ENCODE data around the gene FAM120B.

The FAM120B gene

GRCh38 chr6:170296423-170296745 is 10.2 kb upstream of the FAM120B start:
- no peak for DNase-seq (ENCODE audit: extremely low spot score)
- POLR2A ChIA-PET: no interaction called here
- CTCF ChIA-PET: interaction anchor here (1.0 to 2.1 kb wide), 2 partner anchors 8 to 464 kb away, joined by 4 to 9 read pairs; no protein-coding TSS in a partner anchor

DNA sequence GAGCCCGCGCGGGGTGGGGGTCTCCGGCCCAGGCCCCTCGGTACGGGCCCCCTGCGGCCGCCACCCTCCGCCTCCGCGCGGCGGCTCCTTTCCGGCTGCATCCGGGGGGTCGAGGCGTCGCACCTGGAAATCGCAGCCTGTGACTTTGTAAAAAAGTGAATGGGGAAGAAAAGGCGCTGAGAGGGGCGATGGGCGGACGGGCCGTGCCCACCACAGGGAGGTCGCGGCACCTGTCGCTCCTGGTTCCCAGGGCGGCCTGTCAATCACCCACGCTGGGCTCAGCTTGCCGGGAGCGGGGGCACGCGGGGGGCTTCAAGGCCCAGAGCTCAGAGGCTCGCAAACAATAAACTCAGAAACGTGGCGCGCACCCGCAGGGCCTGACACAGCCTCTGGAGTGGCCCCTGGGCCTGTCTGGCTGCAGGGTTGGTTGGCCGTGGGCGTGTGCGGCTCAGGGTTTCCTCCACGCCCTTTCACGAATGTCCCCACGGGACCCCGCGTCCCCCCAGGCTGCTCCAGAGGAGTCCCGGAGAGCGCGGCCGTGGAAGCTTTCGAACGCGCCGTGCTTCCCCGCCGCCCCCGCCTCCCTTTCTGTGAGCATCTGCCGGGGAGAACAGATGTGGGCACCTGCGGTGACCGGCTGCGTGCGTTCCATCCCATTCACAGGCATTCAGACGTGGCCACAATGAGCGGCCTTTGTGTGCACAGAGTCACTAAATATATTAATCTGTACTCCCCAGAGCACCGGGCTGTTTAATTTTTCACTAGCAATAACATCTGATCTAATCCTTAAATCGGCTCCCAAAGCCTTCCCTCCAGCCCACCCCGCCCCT is 9.6 kb upstream of the FAM120B start:
- POLR2A ChIA-PET: no interaction called here
- TF ChIP-seq, protein P1, sequence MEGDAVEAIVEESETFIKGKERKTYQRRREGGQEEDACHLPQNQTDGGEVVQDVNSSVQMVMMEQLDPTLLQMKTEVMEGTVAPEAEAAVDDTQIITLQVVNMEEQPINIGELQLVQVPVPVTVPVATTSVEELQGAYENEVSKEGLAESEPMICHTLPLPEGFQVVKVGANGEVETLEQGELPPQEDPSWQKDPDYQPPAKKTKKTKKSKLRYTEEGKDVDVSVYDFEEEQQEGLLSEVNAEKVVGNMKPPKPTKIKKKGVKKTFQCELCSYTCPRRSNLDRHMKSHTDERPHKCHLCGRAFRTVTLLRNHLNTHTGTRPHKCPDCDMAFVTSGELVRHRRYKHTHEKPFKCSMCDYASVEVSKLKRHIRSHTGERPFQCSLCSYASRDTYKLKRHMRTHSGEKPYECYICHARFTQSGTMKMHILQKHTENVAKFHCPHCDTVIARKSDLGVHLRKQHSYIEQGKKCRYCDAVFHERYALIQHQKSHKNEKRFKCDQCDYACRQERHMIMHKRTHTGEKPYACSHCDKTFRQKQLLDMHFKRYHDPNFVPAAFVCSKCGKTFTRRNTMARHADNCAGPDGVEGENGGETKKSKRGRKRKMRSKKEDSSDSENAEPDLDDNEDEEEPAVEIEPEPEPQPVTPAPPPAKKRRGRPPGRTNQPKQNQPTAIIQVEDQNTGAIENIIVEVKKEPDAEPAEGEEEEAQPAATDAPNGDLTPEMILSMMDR (IDR thresholded peaks at IDR 0.05; ENCODE audit: control extremely low read depth, extremely low read depth, low read depth, missing control alignments): no peak
- DNase-seq (ENCODE audit: extremely low spot score): no peak
- CTCF ChIA-PET: no interaction called here

More at GRCh38 chr6:170296423-170296745, 10.2 kb upstream of the FAM120B start:
- TF ChIP-seq, protein P1 (IDR thresholded peaks at IDR 0.05; ENCODE audit: control extremely low read depth, extremely low read depth, low read depth, missing control alignments): no peak

GRCh38 chr6:170297576-170298330 is 8.8 kb upstream of the FAM120B start:
- ChIA-PET CTCF (no interaction called here), POLR2A (no interaction called here)
- no peak for DNase-seq (ENCODE audit: extremely low spot score)
- TF ChIP-seq, protein P1 (IDR thresholded peaks at IDR 0.05; ENCODE audit: control extremely low read depth, extremely low read depth, low read depth, missing control alignments): no peak

- DNase-seq (ENCODE audit: extremely low spot score): no peak
- TF ChIP-seq, protein P1 (IDR thresholded peaks at IDR 0.05; ENCODE audit: control extremely low read depth, extremely low read depth, low read depth, missing control alignments): no peak
- CTCF ChIA-PET: no interaction called here
- POLR2A ChIA-PET: no interaction called here
Observed at GRCh38 chr6:170298688-170299087, 7.9 kb upstream of the FAM120B start.

DNA sequence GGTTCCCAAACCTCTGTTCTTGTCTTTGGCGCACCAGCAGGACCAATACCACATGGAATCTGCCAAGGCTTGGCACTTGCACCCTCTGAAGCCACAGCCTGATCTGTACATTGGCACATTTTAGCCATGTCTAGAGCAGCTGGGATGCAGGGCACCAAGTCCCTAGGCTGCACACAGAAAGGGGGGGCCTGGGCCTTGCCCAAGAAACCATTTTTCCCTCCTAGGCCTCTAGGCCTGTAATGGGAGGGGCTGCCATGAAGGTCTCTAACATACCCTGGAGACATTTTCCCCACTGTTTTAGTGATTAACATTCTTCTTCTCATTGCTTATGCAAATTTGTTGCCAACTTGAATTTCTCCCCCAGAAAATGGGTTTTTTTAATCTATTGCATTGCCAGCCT is 5.4 kb upstream of the FAM120B start:
- TF ChIP-seq, protein P1 (IDR thresholded peaks at IDR 0.05; ENCODE audit: control extremely low read depth, extremely low read depth, low read depth, missing control alignments): no peak
- CTCF ChIA-PET: no interaction called here
- POLR2A ChIA-PET: no interaction called here
- DNase-seq (ENCODE audit: extremely low spot score): no peak

- POLR2A ChIA-PET: no interaction called here
Observed at GRCh38 chr6:170305805-170306323, 694 bp upstream of the FAM120B start.

More at GRCh38 chr6:170305805-170306323, 694 bp upstream of the FAM120B start:
- no peak for DNase-seq (ENCODE audit: extremely low spot score)
- CTCF ChIA-PET: interaction anchor here (1.3 kb wide), 2 partner anchors 14 to 211 kb away, joined by 3 read pairs; no protein-coding TSS in a partner anchor
- TF ChIP-seq, protein P1 (IDR thresholded peaks at IDR 0.05; ENCODE audit: control extremely low read depth, extremely low read depth, low read depth, missing control alignments): no peak
